ENCODE results near the gene TUBB.
"Not testable (repeated sequence)": the region's sequence is repeated elsewhere in the genome, so short reads cannot be mapped to it uniquely, and the experiment has no call there.

Gene TUBB

GRCh38 chr6:30744054-30744805, 24.1 kb downstream of the TUBB start, which contains the start of gene IER3:
Gene IER3, minus strand, starts transcription at chr6:30744547. Its CDS starts 29 bp downstream, at chr6:30744518.
- Histone ChIP-seq H3K4me1 (ENCODE audit: control insufficient read depth, insufficient read depth, low read length) (peaks cover 24% of the 10 kb centered on the region), H3K9ac (ENCODE audit: low read length) (peak within 1 kb of the TSS; percentile 99), H3K27me3 (ENCODE audit: control insufficient read depth, insufficient read depth, low read length) (no peaks in the 10 kb centered on the region), H3K4me3 (ENCODE audit: low read depth, low read length) (peak within 1 kb of the TSS; percentile 97), H3K27ac (ENCODE audit: low read depth, low read length) (peak within 1 kb of the TSS; percentile 62; the same call in 1 of the 2 replicates), H3K9me3 (ENCODE audit: control insufficient read depth, insufficient read depth, low read depth, low read length) (no peaks in the 10 kb centered on the region), H3K36me3 (ENCODE audit: control insufficient read depth, insufficient read depth, low read length) (peaks cover 30% of the 10 kb centered on the region)

GRCh38 chr6:30747300-30747687, 27.1 kb downstream of the TUBB start:
- Histone ChIP-seq H3K36me3 (ENCODE audit: control insufficient read depth, insufficient read depth, low read length) (peaks cover 12% of the 10 kb centered on the region; the same call in 1 of the 2 replicates), H3K9me3 (ENCODE audit: control insufficient read depth, insufficient read depth, low read depth, low read length) (no peaks in the 10 kb centered on the region), H3K9ac (ENCODE audit: low read length) (no peak overlapping the region), H3K27ac (ENCODE audit: low read depth, low read length) (no peak overlapping the region), H3K4me3 (ENCODE audit: low read depth, low read length) (no peak overlapping the region), H3K27me3 (ENCODE audit: control insufficient read depth, insufficient read depth, low read length) (no peaks in the 10 kb centered on the region), H3K4me1 (ENCODE audit: control insufficient read depth, insufficient read depth, low read length) (peaks cover 20% of the 10 kb centered on the region)

GRCh38 chr6:30747902-30748769, 28.0 kb downstream of the TUBB start:
- peaks cover 28% of the 10 kb centered on the region for H3K4me1 ChIP-seq (ENCODE audit: control insufficient read depth, insufficient read depth, low read length)
- H3K27ac ChIP-seq (ENCODE audit: low read depth, low read length) = no peak overlapping the region

GRCh38 chr6:30748851-30749540, 28.8 kb downstream of the TUBB start:
- no peak overlapping the region for H3K27ac ChIP-seq (ENCODE audit: low read depth, low read length)
- H3K36me3 ChIP-seq (ENCODE audit: control insufficient read depth, insufficient read depth, low read length) = peaks cover under 1% of the 10 kb centered on the region; the same call in 1 of the 2 replicates
- no peak overlapping the region for H3K9ac ChIP-seq (ENCODE audit: low read length)
- no peaks in the 10 kb centered on the region for H3K27me3 ChIP-seq (ENCODE audit: control insufficient read depth, insufficient read depth, low read length)
- H3K4me3 ChIP-seq (ENCODE audit: low read depth, low read length) = no peak overlapping the region
- no peaks in the 10 kb centered on the region for H3K9me3 ChIP-seq (ENCODE audit: control insufficient read depth, insufficient read depth, low read depth, low read length)
- peaks cover 29% of the 10 kb centered on the region for H3K4me1 ChIP-seq (ENCODE audit: control insufficient read depth, insufficient read depth, low read length)

More at GRCh38 chr6:30747902-30748769, 28.0 kb downstream of the TUBB start:
- Histone ChIP-seq H3K9ac (ENCODE audit: low read length) (no peak overlapping the region), H3K9me3 (ENCODE audit: control insufficient read depth, insufficient read depth, low read depth, low read length) (no peaks in the 10 kb centered on the region), H3K4me3 (ENCODE audit: low read depth, low read length) (no peak overlapping the region), H3K36me3 (ENCODE audit: control insufficient read depth, insufficient read depth, low read length) (peaks cover 9% of the 10 kb centered on the region; the same call in 1 of the 2 replicates), H3K27me3 (ENCODE audit: control insufficient read depth, insufficient read depth, low read length) (no peaks in the 10 kb centered on the region)

- H3K4me1 ChIP-seq (ENCODE audit: control insufficient read depth, insufficient read depth, low read length) = peaks cover 29% of the 10 kb centered on the region
- H3K27ac ChIP-seq (ENCODE audit: low read depth, low read length) = no peak overlapping the region
- no peak overlapping the region for H3K9ac ChIP-seq (ENCODE audit: low read length)
- no peak overlapping the region for H3K4me3 ChIP-seq (ENCODE audit: low read depth, low read length)
- no peaks in the 10 kb centered on the region for H3K27me3 ChIP-seq (ENCODE audit: control insufficient read depth, insufficient read depth, low read length)
- H3K9me3 ChIP-seq (ENCODE audit: control insufficient read depth, insufficient read depth, low read depth, low read length) = no peaks in the 10 kb centered on the region
- H3K36me3 ChIP-seq (ENCODE audit: control insufficient read depth, insufficient read depth, low read length) = no peaks in the 10 kb centered on the region
Measured at GRCh38 chr6:30749554-30750378, 29.6 kb downstream of the TUBB start.

GRCh38 chr6:30750379-30750668, 30.2 kb downstream of the TUBB start:
- Histone ChIP-seq H3K9me3 (ENCODE audit: control insufficient read depth, insufficient read depth, low read depth, low read length) (no peaks in the 10 kb centered on the region), H3K9ac (ENCODE audit: low read length) (no peak overlapping the region), H3K36me3 (ENCODE audit: control insufficient read depth, insufficient read depth, low read length) (no peaks in the 10 kb centered on the region), H3K27me3 (ENCODE audit: control insufficient read depth, insufficient read depth, low read length) (no peaks in the 10 kb centered on the region), H3K4me3 (ENCODE audit: low read depth, low read length) (no peak overlapping the region), H3K4me1 (ENCODE audit: control insufficient read depth, insufficient read depth, low read length) (peaks cover 24% of the 10 kb centered on the region), H3K27ac (ENCODE audit: low read depth, low read length) (no peak overlapping the region)

- Histone ChIP-seq H3K36me3 (ENCODE audit: control insufficient read depth, insufficient read depth, low read length) (no peaks in the 10 kb centered on the region), H3K27ac (ENCODE audit: low read depth, low read length) (peak overlapping the region; percentile 9; the same call in 1 of the 2 replicates), H3K9me3 (ENCODE audit: control insufficient read depth, insufficient read depth, low read depth, low read length) (no peaks in the 10 kb centered on the region), H3K4me3 (ENCODE audit: low read depth, low read length) (no peak overlapping the region), H3K4me1 (ENCODE audit: control insufficient read depth, insufficient read depth, low read length) (peaks cover 22% of the 10 kb centered on the region), H3K9ac (ENCODE audit: low read length) (peak overlapping the region; percentile 7), H3K27me3 (ENCODE audit: control insufficient read depth, insufficient read depth, low read length) (no peaks in the 10 kb centered on the region)
Measured at GRCh38 chr6:30752157-30752927, 32.2 kb downstream of the TUBB start.

- H3K27ac ChIP-seq (ENCODE audit: low read depth, low read length) = no peak overlapping the region
- H3K27me3 ChIP-seq (ENCODE audit: control insufficient read depth, insufficient read depth, low read length) = no peaks in the 10 kb centered on the region
- H3K4me1 ChIP-seq (ENCODE audit: control insufficient read depth, insufficient read depth, low read length) = peaks cover 19% of the 10 kb centered on the region; the same call in 1 of the 2 replicates
- H3K9me3 ChIP-seq (ENCODE audit: control insufficient read depth, insufficient read depth, low read depth, low read length) = no peaks in the 10 kb centered on the region
- H3K36me3 ChIP-seq (ENCODE audit: control insufficient read depth, insufficient read depth, low read length) = no peaks in the 10 kb centered on the region
- H3K9ac ChIP-seq (ENCODE audit: low read length) = no peak overlapping the region
- no peak overlapping the region for H3K4me3 ChIP-seq (ENCODE audit: low read depth, low read length)
Measured at GRCh38 chr6:30754631-30755030, 34.5 kb downstream of the TUBB start.

- not testable (repeated sequence) for H3K27ac ChIP-seq (ENCODE audit: low read depth, low read length); H3K36me3 ChIP-seq (ENCODE audit: control insufficient read depth, insufficient read depth, low read length); H3K9me3 ChIP-seq (ENCODE audit: control insufficient read depth, insufficient read depth, low read depth, low read length); H3K9ac ChIP-seq (ENCODE audit: low read length); H3K27me3 ChIP-seq (ENCODE audit: control insufficient read depth, insufficient read depth, low read length); H3K4me3 ChIP-seq (ENCODE audit: low read depth, low read length)
- peaks cover 23% of the 10 kb centered on the region; the same call in 1 of the 2 replicates for H3K4me1 ChIP-seq (ENCODE audit: control insufficient read depth, insufficient read depth, low read length)
Measured at GRCh38 chr6:30756405-30757003, 36.4 kb downstream of the TUBB start.

Data from HUES6 (cell line).